KMS-11 (cell line): ENCODE measurements around the gene EEA1.

Source experiments
- H2AFZ ChIP-seq: fragments of 200-600 bp; sonication (generic); 2 replicates; pipeline ENCODE4 v1.6.1; 2016; ENCODE audit warnings: antibody characterized with exemption, mixed run types, low read depth
- H3K27ac ChIP-seq: fragments of 200-600 bp; sonication (generic); 2 replicates; pipeline ENCODE4 v1.6.1; 2016; ENCODE audit warnings: mild to moderate bottlenecking, mixed run types
- H3K27me3 ChIP-seq: fragments of 200-600 bp; sonication (generic); 2 replicates; pipeline ENCODE4 v1.6.1; 2017; ENCODE audit warnings: mild to moderate bottlenecking, low read depth, mixed run types, moderate library complexity; ENCODE audit not compliant: insufficient read depth
- H3K36me3 ChIP-seq: fragments of 200-600 bp; sonication (generic); 2 replicates; pipeline ENCODE4 v1.6.1; 2017; ENCODE audit warnings: mild to moderate bottlenecking, mixed run types; ENCODE audit not compliant: insufficient read depth
- H3K4me1 ChIP-seq: fragments of 200-600 bp; sonication (generic); 2 replicates; pipeline ENCODE4 v1.6.1; 2016; ENCODE audit warnings: mild to moderate bottlenecking, low read depth, mixed run types; ENCODE audit not compliant: poor library complexity, severe bottlenecking
- H3K4me2 ChIP-seq: fragments of 200-600 bp; sonication (generic); 2 replicates; pipeline ENCODE4 v1.7.0; 2016; ENCODE audit warnings: mild to moderate bottlenecking, mixed run types
- H3K4me3 ChIP-seq: fragments of 200-600 bp; sonication (generic); IDR thresholded peaks from 2 replicates; pipeline ENCODE4 v1.6.1; 2017; ENCODE audit warnings: low read depth, low read length, mixed read lengths; ENCODE audit not compliant: insufficient read depth
- H3K79me2 ChIP-seq: fragments of 200-600 bp; sonication (generic); 2 replicates; pipeline ENCODE4 v1.6.1; 2016; ENCODE audit warnings: low read depth, mixed run types; ENCODE audit not compliant: insufficient read depth
- H3K9ac ChIP-seq: fragments of 200-600 bp; sonication (generic); 2 replicates; pipeline ENCODE4 v1.6.1; 2016; ENCODE audit warnings: mild to moderate bottlenecking, mixed run types
- H4K20me1 ChIP-seq: fragments of 200-600 bp; sonication (generic); 2 replicates; pipeline ENCODE4 v1.6.1; 2016; ENCODE audit warnings: mild to moderate bottlenecking, mixed run types; ENCODE audit not compliant: insufficient read depth
- CTCF ChIP-seq: fragments of 200-600 bp; sonication (generic); conservative IDR thresholded peaks from 2 replicates; pipeline ENCODE4 v1.6.1; 2017; ENCODE audit warnings: low read depth, mild to moderate bottlenecking, antibody characterized with exemption, low read length, moderate library complexity, mixed read lengths

Gene EEA1

DNA sequence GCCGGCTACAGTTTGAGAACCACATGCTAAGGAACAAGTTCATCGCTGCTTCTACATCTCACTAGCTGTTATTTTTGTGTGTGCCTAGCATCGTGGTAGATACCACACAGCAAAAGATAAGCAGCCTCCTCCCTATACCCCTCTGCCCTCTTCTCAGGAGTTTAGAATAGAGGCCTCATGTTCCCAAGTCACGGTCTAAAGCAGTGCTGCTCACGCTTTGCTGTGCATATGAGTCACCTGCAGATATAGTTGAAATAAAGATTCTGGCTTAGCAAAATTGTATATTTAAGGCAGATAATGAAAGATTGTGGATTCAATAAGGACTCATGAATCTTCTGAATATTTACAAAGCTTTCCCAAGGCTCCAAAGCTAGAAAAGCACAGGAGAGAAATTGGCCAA is 198.3 kb downstream of the EEA1 start:
- Histone ChIP-seq H3K27me3 (no peaks in the 10 kb centered on the region), H3K9ac (no peak overlapping the region), H3K4me1 (no peaks in the 10 kb centered on the region), H3K4me3 (no peak overlapping the region), H4K20me1 (no peaks in the 10 kb centered on the region), H3K79me2 (no peaks in the 10 kb centered on the region), H2AFZ (no peak overlapping the region), H3K4me2 (no peak overlapping the region), H3K36me3 (no peaks in the 10 kb centered on the region), H3K27ac (no peak overlapping the region)
- TF ChIP-seq CTCF = no peak

DNA sequence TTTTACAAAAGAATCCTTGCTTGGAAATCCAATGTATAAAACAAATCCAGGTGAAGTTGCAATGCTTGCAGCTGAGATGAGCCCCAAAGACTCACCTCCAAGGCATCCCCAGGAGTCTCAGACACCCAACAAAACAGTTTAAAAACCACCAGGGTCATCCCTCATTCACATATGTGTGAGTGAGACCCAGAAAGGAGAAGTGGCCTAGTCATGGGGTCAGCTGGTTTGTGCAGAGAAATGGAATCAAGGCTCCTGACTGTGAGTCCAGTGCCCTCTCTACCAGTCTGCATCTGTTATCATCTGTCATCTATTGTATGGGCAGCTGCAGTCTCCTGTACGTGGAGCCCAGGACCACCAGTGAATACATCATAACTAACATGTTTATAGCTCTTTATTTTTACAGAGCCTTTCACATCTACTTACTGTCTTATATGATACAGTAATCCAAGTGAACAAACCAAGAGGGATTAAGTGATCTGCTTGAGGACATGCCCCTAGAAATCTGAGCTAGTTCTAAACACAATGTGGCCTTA is 199.3 kb downstream of the EEA1 start:
- Histone ChIP-seq H3K79me2 (no peaks in the 10 kb centered on the region), H3K4me3 (no peak overlapping the region), H3K9ac (no peak overlapping the region), H3K4me1 (no peaks in the 10 kb centered on the region), H4K20me1 (no peaks in the 10 kb centered on the region), H3K36me3 (no peaks in the 10 kb centered on the region), H3K27ac (no peak overlapping the region), H2AFZ (no peak overlapping the region), H3K27me3 (no peaks in the 10 kb centered on the region), H3K4me2 (no peak overlapping the region)
- TF ChIP-seq CTCF = no peak

DNA sequence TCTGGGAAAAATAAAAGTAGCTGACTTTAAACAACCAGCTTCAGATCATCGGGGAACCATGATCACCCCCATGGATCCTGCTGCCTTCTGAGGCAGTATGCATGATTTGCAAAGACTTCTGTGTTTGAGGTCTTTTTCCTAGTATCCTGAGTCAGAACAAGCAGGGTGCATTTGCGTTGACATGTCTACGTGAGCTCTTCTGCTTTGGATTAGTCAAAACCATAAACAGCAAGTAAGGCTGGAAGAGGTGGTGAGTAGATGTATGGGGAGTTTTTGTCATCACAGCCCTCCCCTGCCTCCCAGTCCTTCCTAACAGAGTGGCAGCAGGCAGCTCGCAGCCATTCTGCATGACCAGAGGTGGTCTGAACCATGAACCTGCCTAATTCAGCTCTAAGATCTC is 202.2 kb downstream of the EEA1 start:
- H4K20me1 ChIP-seq = no peaks in the 10 kb centered on the region
- TF ChIP-seq CTCF = no peak
- no peak overlapping the region for H3K4me2 ChIP-seq
- no peak overlapping the region for H3K9ac ChIP-seq
- H3K4me3 ChIP-seq = no peak overlapping the region
- H3K4me1 ChIP-seq = no peaks in the 10 kb centered on the region
- no peaks in the 10 kb centered on the region for H3K79me2 ChIP-seq
- H3K27ac ChIP-seq = no peak overlapping the region
- no peaks in the 10 kb centered on the region for H3K27me3 ChIP-seq
- no peak overlapping the region for H2AFZ ChIP-seq
- no peaks in the 10 kb centered on the region for H3K36me3 ChIP-seq

GRCh38 chr12:92722897-92723296 is 206.2 kb downstream of the EEA1 start:
- Histone ChIP-seq H3K4me1 (no peaks in the 10 kb centered on the region), H3K4me2 (no peak overlapping the region), H3K4me3 (no peak overlapping the region), H3K36me3 (no peaks in the 10 kb centered on the region), H2AFZ (no peak overlapping the region), H3K79me2 (no peaks in the 10 kb centered on the region), H3K27me3 (no peaks in the 10 kb centered on the region), H3K9ac (no peak overlapping the region), H3K27ac (no peak overlapping the region), H4K20me1 (no peaks in the 10 kb centered on the region)
- no peak for TF ChIP-seq CTCF

DNA sequence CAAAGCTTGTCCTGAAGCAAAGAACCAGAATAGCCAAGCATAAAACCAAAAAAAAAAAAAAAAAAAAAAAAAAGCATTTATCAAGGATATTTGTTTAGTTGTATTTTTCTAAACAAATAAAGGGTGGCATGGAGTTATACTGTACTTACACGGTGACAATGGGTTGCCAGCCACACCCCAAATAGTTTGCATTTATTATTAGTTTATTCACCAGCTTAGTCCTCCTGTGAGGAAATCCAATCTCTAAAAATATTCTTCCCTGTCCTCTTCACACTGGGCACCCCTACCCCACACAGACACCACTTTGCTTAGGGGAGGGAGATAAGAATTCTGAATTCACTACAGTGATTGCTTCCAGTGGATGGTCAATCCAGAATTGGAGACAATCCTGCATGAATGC is 207.4 kb downstream of the EEA1 start:
- Histone ChIP-seq H3K79me2 (no peaks in the 10 kb centered on the region), H4K20me1 (no peaks in the 10 kb centered on the region), H3K4me3 (no peak overlapping the region), H3K9ac (no peak overlapping the region), H3K4me1 (no peaks in the 10 kb centered on the region), H3K27ac (no peak overlapping the region), H2AFZ (no peak overlapping the region), H3K36me3 (no peaks in the 10 kb centered on the region), H3K27me3 (no peaks in the 10 kb centered on the region), H3K4me2 (no peak overlapping the region)
- no peak for TF ChIP-seq CTCF
